Measurements from ENCODE around the gene C9orf43. TPM values are rescaled to one million over a fixed set of nuclear protein-coding genes. Genes with fewer than 3 reads are reported as not detected.

The C9orf43 gene
- total and polyA plus RNA-seq, 4 donors: 0.27 to 1.2 (median 0.51) TPM

DNA sequence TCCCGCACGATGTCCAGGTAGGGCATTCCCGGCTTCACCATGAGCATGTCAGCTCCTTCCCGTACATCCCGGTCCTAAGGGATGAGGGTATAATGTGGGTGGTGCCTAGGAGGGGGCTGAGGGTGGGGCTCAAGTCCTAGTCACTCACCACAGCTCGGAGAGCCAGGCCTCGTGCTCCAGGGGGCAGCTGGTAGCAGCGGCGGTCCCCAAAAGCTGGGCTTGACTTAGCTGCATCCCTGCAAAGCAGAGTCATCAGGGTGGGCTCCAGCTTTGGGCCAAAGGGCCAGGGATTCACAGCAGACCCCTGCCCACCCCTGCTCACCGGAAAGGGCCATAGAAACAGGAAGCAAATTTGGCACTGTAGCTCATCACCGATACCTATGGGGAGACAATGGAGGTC lies 21.1 kb upstream of the C9orf43 start:
- peaks cover 8 to 43% (median 40%) of the 10 kb centered on the region in 4 donors for H3K36me3 ChIP-seq (ENCODE audit: control insufficient read depth in 4 of 4, insufficient read depth in 4 of 4, low read length in 4 of 4)
- DNase-seq: no peak
- no peak for ATAC-seq (ENCODE audit: insufficient read depth, low FRiP score)
- 95 to 96% methylated on average over 11 of the region's 11 CpGs for WGBS, 2 donors
- H3K9ac ChIP-seq (ENCODE audit: insufficient read depth in 1 of 2, low read length in 2 of 2): no peak overlapping the region
- no peaks in the 10 kb centered on the region for H3K9me3 ChIP-seq (ENCODE audit: control insufficient read depth in 4 of 4, insufficient read depth in 3 of 4, low read length in 3 of 4)
- no peak overlapping the region for H3K4me3 ChIP-seq
- no peaks in the 10 kb centered on the region for H3K27me3 ChIP-seq (ENCODE audit: control insufficient read depth in 3 of 3, insufficient read depth in 3 of 3, low read length in 2 of 3)
- no peaks in the 10 kb centered on the region for H3K4me1 ChIP-seq (ENCODE audit: control insufficient read depth in 5 of 5, insufficient read depth in 5 of 5, low read length in 5 of 5)
- no peak overlapping the region for H3K27ac ChIP-seq (ENCODE audit: low read depth in 1 of 2, low read length in 1 of 2)
- no peak for TF ChIP-seq CTCF (IDR thresholded peaks at IDR 0.05; ENCODE audit: control extremely low read depth, extremely low read depth)

GRCh38 chr9:113390192-113390960 lies 20.2 kb upstream of the C9orf43 start:
- H3K27ac ChIP-seq (ENCODE audit: low read depth in 1 of 2, low read length in 1 of 2): no peak overlapping the region
- WGBS, 2 donors: 94 to 96% methylated on average over 17 of the region's 17 CpGs

DNA sequence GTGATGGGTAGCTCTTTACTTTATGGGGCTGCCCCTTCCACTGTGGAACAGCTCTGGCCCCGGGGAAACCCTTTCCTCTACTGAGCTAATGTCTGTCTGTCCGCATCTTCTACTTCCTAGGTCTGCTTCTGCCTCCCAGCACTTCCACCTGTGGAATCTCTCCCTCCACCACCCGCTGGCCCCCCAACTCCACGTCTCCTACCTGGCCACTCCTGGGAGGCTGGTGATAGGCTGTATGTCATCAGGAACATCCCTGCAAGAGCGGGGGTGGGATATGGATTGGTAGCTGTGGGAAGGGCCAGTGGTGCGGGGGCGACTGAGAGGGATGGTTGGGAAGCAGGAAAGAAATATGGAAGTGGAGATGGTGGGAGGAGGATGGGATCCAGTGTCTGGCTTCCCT lies 18.6 kb upstream of the C9orf43 start:
- H3K36me3 ChIP-seq (ENCODE audit: control insufficient read depth in 4 of 4, insufficient read depth in 4 of 4, low read length in 4 of 4): peaks cover 8 to 47% (median 40%) of the 10 kb centered on the region in 4 donors
- no peaks in the 10 kb centered on the region for H3K27me3 ChIP-seq (ENCODE audit: control insufficient read depth in 3 of 3, insufficient read depth in 3 of 3, low read length in 2 of 3)
- H3K4me3 ChIP-seq: no peak overlapping the region
- 94 to 96% methylated on average over 7 of the region's 7 CpGs for WGBS, 2 donors
- H3K9ac ChIP-seq (ENCODE audit: insufficient read depth in 1 of 2, low read length in 2 of 2): no peak overlapping the region
- no peaks in the 10 kb centered on the region for H3K9me3 ChIP-seq (ENCODE audit: control insufficient read depth in 4 of 4, insufficient read depth in 3 of 4, low read length in 3 of 4)
- ATAC-seq (ENCODE audit: insufficient read depth, low FRiP score): no peak
- no peak for DNase-seq
- no peak for TF ChIP-seq CTCF (IDR thresholded peaks at IDR 0.05; ENCODE audit: control extremely low read depth, extremely low read depth)
- no peaks in the 10 kb centered on the region for H3K4me1 ChIP-seq (ENCODE audit: control insufficient read depth in 5 of 5, insufficient read depth in 5 of 5, low read length in 5 of 5)
- no peak overlapping the region for H3K27ac ChIP-seq (ENCODE audit: low read depth in 1 of 2, low read length in 1 of 2)

More at GRCh38 chr9:113390192-113390960, 20.2 kb upstream of the C9orf43 start:
- no peak for TF ChIP-seq CTCF (IDR thresholded peaks at IDR 0.05; ENCODE audit: control extremely low read depth, extremely low read depth)
- H3K27me3 ChIP-seq (ENCODE audit: control insufficient read depth in 3 of 3, insufficient read depth in 3 of 3, low read length in 2 of 3): no peaks in the 10 kb centered on the region
- H3K4me1 ChIP-seq (ENCODE audit: control insufficient read depth in 5 of 5, insufficient read depth in 5 of 5, low read length in 5 of 5): no peaks in the 10 kb centered on the region
- no peak overlapping the region for H3K9ac ChIP-seq (ENCODE audit: insufficient read depth in 1 of 2, low read length in 2 of 2)
- no peaks in the 10 kb centered on the region for H3K9me3 ChIP-seq (ENCODE audit: control insufficient read depth in 4 of 4, insufficient read depth in 3 of 4, low read length in 3 of 4)
- DNase-seq (no peak), ATAC-seq (ENCODE audit: insufficient read depth, low FRiP score) (no peak)
- peaks cover 8 to 43% (median 40%) of the 10 kb centered on the region in 4 donors for H3K36me3 ChIP-seq (ENCODE audit: control insufficient read depth in 4 of 4, insufficient read depth in 4 of 4, low read length in 4 of 4)
- no peak overlapping the region for H3K4me3 ChIP-seq
